D341Med (cell line): ENCODE results near the gene IQCC.

Experiments used
- DNase-seq: peaks from one replicate; pipeline ENCODE4 v3.0.0; 2012; ENCODE audit warnings: low spot score

The IQCC gene

DNA sequence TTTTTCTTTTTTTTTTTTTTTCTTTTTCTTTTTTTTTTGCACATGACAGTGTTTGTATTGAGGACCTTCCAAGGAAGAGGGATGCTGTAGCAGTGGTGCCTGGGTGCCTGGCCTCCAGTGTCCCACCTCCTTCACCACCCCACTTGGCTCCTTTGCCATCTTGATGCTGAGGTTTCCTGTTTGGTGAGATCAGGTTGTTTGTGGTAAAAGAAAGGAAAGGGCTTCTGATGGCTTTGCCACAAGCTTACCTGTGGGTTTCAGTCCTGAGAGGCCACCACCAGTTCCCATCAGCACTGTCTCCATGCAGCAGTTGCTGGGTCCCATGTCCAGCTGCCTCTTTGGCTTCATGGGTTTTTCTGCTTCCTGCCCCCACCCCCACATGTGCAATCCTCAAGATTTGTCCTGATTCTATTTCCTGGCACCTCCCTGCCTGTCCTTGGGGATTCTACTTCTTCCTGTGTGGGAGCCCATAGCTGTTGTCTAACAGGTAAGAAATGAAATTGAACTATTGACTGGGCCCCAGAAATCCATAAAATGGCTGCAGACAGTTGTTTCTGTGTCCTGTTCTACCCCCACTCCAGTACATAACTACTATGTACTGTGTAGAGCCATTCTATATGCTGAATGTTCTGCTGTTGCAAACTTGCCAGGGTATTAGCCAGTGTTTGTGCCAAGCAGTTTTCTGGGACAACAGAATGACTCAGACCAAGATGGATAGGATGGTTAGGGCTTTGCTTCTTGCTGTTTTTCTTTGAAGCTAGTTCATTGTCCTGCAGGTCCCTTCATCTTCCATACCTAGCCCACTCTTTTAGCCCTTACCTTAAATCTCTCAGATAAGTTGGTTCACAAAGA lies 9.3 kb upstream of the IQCC start:
- no peak for DNase-seq

DNA sequence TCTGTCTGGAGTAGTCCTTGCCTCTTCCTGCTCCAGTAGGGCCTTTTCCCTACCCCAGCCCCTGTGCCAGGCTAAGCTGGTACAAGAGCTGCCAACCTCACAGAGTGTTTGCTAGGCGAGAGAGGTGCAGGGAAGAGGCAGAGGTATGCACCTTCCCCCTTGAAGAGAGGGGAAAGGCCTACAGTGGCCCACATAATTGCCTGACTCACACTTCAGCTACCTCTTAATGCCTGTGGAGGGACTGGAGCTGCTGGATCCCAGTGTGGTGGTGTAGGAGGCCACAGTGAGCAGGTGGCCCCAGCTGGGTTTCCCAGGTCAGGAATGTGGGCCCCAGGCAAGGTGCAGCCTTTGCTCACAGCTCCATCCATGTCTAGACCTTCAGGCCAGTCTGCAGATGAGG lies 8.4 kb upstream of the IQCC start:
- DNase-seq, result no peak

- no peak for DNase-seq
Observed at GRCh38 chr1:32197837-32198236, 7.6 kb upstream of the IQCC start.

DNA sequence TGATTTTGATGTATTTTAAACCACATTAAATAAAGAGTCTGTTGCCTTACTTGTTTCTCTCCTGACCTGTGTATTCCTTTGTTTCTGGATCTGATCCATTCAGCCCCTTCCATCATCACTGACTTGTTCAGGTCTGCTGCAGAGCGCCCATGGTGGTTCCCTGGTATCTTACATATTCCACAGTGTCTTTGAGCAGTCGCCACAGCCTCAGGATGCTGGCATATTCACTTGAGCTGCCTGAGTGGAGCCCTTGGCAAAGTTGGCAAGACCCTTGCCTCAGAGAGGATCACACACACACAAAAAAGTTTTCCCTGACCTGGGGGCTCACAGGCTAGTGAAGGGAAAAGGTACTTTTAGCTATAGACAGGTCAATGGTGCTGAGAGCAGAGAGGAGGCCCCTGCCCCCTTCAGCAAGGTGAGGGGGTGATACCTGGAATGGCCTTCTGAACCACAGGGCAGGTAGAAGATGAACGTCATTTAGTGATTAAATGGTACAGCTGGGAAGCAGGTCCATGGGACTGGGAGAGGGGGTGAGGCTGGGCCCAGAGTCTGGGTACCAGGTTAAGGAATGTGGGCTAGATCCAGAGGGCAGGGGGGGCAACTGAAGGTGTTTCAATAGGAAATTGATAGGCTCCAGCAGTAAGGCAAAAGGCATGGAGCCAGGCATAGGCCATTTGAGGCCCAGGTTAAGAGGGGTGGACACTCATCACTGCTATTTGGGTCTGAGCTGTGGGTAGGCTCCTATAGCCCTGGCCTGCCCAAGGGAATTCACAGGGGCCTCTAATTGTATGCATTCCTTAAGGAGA lies 7.0 kb upstream of the IQCC start:
- DNase-seq, result no peak

DNA sequence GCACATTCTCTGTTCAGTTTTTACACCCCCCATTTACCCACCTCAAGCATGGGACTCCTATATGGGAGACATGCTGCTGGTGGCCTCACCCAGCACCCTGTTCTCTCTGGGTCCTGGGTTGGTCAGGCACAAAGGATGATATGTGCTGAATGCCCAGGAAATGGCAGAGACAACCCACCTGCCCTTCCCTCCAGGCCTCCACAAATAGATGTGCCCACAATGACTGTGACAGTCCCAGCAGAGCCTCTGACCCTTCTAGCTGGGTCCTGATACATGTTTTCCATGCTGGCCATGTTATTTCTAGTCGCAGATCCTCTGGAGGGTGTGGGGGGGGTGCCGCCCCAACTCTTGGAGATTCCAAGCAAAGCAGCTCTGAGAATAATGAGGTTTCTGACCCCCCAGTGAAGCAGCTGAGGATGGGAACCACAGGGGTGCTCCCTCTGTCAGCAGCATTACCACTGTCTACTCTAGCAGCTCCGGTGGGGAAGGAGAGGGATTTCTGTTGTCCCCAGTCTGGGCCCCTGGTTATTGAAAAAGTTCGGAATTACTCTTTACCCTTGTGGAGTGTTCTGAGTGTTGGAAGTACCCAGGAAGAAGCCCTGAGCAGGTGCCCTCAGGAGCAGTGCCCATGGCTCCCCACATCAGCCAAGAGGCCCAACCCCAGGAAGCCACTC lies 6.3 kb upstream of the IQCC start:
- DNase-seq, result no peak

- DNase-seq, result no peak
Observed at GRCh38 chr1:32199717-32200072, 5.8 kb upstream of the IQCC start.

DNA sequence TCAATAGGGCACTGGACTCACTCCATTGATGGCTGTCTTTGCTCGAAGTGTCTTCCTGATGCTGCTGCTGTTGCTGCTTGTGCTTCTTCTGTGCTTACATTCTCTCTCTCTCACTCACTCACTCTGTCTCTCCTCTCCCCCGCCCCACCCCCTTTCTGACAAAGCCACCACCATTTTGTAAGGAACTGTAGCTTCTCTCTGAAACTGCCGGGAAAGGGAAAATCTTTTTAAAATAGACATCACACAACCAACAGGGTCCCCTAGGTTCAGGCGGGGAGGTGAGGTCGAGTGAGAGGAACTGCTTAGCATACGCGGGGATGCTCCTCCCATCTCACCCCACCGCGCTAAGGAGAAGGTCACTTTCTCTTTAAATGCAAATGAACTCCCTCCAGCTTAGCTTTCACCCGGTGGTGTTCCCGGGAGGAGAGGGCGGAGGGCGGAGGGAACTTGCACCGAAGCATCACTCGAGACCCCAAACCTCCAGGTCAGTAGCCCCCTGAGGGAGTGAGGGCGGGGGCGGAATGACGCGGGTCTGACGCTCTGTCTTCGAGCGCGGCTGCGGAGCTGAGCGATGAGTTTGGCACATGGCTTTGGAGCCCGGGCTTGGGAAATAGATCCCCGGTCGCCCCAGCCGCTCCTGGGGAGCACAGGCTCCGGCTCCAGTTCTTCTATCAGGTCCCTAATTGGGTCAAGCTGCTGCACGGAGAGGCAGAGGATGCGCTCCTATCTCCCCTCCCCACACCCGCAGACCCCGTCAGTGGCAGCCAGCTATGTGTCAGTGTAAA lies 5.1 kb upstream of the IQCC start, which contains the start of gene CCDC28B:
CCDC28B (plus strand) TSS at position 370 of the 785 bp plus-strand sequence. CDS start 1,341 bp downstream, outside the sequence.
- peak; percentile 76 for DNase-seq

- DNase-seq, result peak; percentile 63
Observed at GRCh38 chr1:32201011-32201855, 4.2 kb upstream of the IQCC start.

DNA sequence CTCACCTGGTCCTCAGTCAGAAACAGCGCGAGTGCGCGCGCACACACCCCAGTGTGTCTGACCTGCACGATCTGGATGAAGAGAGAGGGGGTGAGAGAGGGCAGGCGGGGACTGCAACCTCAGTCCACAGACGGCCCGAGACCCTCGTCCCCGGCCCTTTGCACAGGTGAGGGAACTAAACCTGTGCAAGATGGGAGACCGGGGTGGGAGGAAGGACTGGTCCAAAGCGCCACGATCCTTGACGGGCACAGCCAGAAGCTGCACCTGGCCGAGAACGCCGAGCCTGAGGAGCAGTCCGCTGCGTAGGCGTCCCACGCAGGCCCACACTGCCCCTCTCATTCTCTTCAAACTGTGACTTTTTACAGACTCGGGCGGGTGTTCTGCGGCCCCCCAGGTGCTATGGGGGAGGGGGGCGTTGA lies 519 bp upstream of the IQCC start:
- DNase-seq, result no peak

GRCh38 chr1:32208469-32208868 lies 3.0 kb downstream of the IQCC start:
- DNase-seq, result no peak

- peak; percentile 78 for DNase-seq
Observed at GRCh38 chr1:32208891-32209328, 3.4 kb downstream of the IQCC start, which contains the start of gene DCDC2B. DCDC2B (plus strand) TSS chr1:32209089; CDS start chr1:32209094, 5 bp downstream.

DNA sequence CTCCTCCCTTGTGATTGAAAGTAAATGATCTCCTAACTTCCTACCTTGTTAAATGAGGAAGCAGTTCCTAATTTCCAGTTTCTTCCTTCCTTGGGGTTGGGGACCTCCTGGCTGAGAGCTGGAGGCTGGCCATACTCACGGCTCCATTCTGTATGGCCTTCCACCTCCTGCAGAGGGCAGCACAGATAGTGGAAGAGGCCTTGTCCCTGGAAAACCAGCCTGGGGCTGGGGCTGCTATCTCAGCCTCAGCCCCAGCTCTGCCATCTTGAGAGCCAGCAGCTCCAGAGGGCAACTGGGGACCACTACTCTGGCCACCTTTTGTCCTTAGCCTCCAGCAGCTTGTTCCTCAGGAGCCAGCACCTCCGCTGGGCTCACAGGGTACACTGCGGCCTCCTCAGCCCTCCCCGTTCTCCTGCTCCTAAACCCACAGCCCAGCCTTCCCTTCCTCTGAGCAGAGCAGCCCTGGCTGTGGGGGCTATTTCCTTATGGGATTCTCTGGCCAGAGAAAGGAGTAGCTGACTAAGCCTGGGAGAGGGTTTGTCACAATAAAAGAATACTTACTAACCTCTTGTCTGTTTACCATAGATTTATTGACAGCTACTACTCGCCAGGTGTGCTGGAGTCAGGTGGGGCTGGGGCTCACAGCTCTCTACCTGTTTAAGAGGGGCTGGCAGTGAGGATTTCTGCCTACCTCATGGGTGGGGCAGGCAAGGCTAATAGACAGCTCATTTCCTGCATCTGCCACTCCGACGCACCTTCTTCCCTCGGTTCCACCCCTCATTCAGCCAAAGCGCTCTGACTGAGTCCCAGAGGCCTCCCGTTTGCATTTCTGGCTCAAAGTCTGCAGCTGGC lies 10.4 kb downstream of the IQCC start:
- DNase-seq, result peak; percentile 81

- no peak for DNase-seq
Observed at GRCh38 chr1:32216566-32216965, 11.1 kb downstream of the IQCC start.

GRCh38 chr1:32219022-32219421 lies 13.6 kb downstream of the IQCC start:
- no peak for DNase-seq

- DNase-seq, result no peak
Observed at GRCh38 chr1:32220746-32221580, 15.5 kb downstream of the IQCC start.

- no peak for DNase-seq
Observed at GRCh38 chr1:32221581-32221979, 16.1 kb downstream of the IQCC start.

- peak; percentile 94 for DNase-seq
Observed at GRCh38 chr1:32221980-32222755, 16.7 kb downstream of the IQCC start, which contains the start of the genes EIF3I and TMEM234. EIF3I (plus strand) TSS chr1:32222407; CDS start chr1:32222442, 35 bp downstream. TMEM234 (minus strand) TSS chr1:32222353; CDS start chr1:32222322, 31 bp downstream.

GRCh38 chr1:32223683-32224082 lies 18.2 kb downstream of the IQCC start:
- no peak for DNase-seq
